ENCODE results near the gene CT47B1.
"Not testable (repeated sequence)": the region's sequence is repeated elsewhere in the genome, so short reads cannot be mapped to it uniquely, and the experiment has no call there.

CT47B1 gene
- total RNA-seq, result 0 reads per million in 4 experiments

DNA sequence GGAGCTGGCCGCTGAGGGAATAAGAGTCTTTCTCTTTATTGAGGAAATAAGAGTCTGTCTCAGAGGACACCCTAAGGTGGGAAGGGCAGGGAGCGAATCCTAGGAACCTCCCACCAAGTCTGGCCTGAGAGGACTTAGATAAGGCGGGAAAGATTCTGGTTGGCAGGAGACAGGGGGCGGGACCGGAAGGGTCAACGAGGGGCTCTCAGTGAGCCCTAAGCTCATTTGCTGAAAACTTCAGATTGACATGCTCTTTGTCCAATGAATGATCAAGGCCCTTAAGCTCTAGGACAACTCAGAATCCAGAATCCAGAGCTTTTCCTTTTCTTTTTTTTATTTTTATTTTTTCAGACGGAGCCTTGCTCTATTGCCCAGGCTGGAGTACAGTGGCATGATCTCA lies at the start of gene CT47B1:
TSS of gene CT47B1 (minus strand) at position 101 of the 400 bp plus-strand sequence. CDS start 196 bp downstream, outside the sequence.
- DNase-seq, result not testable (repeated sequence)

DNA sequence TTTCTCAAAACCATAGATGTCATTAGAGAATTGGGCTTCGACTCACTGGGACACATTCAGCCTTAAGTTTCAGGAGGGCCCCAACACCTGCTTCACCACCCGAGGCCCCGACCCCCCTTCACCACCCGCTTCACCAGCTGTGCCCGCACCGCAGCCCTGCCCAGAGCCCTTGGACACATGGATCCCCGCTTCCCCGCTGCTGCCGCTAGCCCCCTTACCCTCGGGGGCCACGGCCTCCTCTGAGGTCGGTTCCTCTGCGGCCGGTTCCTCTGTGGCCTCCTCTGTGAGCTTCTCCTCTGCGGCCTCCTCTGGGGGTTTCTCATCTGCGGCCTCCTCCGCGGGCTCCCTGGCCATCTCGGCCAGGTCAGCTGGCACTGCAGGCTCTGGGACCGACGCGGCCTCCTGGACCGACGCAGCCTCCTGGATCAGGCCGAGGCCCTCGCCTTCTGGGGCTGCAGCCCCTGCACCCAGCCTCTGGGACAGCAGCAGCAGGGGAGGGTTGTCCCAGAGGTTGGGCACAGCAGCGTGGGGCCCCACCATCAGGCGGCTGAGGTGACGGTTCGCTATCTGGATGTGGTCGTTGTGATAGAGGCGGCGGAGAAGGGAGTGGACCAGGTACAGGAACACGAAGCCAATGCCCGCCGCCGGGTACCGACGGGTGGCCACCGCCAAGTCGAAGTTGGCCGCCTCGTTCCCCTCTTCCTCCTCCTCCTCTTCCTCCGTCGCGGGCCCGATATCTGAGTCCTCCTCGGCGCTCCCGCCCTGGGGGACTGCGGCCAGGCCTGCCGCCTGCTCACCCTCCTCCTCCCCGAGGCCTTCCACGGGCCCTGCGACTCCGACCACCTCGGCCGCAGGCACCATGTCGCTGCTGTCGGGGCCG lies 748 bp downstream of the CT47B1 start:
- DNase-seq, result no peak

DNA sequence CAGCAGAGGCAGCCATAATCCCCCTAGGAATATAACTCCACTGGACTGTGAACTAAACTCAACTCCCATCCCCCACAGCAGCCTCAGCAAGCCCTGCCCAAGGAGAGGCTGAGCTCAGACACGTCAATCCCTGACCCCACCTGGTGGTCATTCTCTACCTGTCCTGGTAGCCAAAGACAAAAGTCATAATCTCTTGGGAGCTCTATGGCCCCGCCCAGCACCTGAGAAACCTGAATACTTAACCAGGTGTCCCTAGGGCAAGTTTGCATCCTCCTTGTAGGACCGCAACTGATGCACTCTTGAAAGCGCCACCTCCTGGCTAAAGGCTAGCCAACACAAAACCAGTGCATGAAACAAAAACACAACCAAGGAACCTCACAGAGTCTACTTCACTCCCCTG lies 18.4 kb downstream of the CT47B1 start:
- DNase-seq, result no peak

DNA sequence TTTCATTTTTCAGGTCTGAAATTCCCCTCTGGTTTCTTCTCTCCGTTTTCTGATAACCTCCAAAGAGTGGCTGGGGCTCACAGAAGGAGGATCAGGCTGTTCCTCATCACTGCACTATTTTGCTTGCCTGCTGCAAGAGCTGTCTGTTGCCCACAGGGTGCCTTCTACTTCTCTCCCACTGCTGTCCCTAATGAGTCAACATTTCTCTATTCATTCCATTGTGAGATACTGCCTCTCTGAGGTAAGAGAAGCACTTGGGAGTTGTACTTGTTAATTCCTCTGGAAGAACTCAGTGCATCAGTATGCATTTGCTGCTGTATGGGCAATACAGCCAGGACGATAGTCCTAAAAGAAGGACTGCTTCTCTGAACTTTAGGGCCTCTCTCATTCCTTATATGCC lies 34.8 kb downstream of the CT47B1 start:
- no peak for DNase-seq

DNA sequence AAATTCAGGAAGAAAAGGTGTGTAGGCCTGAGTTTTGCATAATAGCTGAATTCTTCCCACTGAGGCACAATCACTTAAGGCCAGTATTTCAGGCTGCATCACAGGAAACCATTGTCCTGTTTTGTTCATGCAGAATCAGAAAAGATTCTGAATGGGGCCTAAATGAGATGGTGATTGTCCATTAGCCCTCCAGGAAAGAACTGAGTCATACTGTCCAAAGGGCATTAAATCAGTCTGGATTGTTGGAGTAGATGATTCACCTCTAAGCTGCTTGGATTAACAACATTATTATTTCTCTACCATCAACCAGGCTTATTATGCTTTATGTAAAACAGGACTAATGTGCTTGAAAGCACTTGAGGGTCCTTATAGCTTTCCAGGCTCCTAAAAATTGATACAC lies 36.2 kb downstream of the CT47B1 start:
- DNase-seq, result no peak

DNA sequence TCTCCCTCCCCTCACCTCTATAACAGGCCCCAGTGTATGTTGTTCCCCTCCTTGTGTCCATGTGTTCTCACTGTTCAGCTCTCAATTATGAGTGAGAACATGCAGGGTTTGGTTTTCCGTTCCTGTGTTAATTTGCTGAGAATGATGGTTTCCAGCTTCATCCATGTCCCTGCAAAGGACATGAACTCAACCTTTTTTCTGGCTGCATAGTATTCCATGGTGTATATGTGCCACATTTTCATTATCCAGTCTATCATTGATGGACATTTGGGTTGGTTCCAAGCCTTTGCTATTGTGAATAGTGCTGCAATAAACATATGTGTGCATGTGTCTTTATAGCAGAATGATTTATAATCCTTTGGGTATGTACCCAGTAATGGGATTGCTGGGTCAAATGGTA lies 48.5 kb downstream of the CT47B1 start:
- not testable (repeated sequence) for DNase-seq

DNA sequence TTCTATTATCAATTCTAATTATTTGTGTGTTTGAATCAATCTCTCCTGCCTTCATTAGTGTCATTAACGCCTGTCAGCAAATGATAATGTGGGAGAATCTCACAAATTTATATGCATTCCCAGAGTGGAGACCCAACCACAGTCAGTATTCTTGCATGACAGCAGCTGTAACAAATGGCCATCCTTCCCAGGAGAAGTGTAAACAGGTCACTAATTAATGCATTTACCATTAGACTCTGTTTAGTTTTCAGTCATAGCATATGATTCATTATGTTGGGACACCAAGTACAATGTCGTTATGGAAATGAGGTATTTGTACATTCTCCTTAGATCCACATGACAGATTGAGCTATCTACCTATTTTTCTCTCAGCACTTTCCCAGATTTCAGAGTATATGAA lies 50.5 kb downstream of the CT47B1 start:
- DNase-seq, result no peak

DNA sequence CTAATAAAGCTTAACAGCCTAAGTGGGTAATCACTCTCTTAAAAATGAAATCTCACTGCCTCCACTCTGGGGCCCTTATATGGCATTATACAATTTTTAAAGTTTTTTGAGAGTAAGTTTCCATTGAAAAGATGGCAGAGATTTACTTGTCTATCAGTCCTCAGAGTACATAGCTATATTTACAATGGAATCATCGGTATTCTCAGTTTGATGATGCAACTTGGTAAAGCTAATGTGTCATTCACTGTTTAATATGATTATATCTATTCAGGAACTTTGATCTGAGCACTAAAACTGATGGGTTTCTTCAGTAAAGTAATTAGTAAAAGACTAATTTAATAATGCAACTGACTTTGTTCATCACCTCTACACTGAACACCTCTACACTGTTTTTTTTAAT lies 51.6 kb downstream of the CT47B1 start:
- DNase-seq, result no peak

DNA sequence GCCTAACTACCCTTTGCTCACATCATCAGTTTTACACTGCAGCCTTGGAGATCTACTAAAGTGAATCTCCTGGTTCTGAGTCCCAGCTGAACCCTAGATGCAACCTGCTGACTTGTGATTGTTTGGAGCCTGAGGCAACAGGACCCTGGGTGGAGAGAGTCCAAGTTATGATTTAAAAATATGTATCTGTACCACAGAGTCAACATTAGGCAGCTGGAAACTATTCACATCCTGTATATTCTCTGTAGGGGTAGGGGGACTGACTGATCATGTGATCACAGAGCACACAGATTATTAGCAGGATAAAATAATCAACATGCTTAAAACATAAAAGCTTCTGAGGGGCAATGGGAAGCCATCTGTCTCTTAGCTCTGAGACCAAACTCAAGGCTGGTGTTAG lies 52.1 kb downstream of the CT47B1 start:
- DNase-seq, result no peak
